Spinal cord (tissue), 10 donors: ENCODE results near the gene ADGRB2. TPM values are rescaled to one million over a fixed set of nuclear protein-coding genes. Genes with fewer than 3 reads are reported as not detected.

Source experiments
- DNase-seq, 6 donors: peaks; one replicate each; pipeline versions ENCODE4 v3.0.0 to v3.0.0-alpha.2; 2013 to 2015; ENCODE audit warnings: low spot score in 6 of 6, low read depth in 4 of 6
- H3K27ac ChIP-seq: one replicate; pipeline ENCODE4 v1.5.1; 2013; ENCODE audit warnings: low read depth, low read length, control low read depth
- H3K27me3 ChIP-seq: one replicate; pipeline ENCODE4 v1.6.1; 2013; ENCODE audit warnings: low read length; ENCODE audit not compliant: control insufficient read depth, insufficient read depth
- H3K36me3 ChIP-seq: one replicate; pipeline ENCODE4 v1.6.1; 2013; ENCODE audit warnings: low read length; ENCODE audit not compliant: control insufficient read depth, insufficient read depth
- H3K4me1 ChIP-seq: one replicate; pipeline ENCODE4 v1.6.1; 2013; ENCODE audit warnings: low read length; ENCODE audit not compliant: control insufficient read depth, insufficient read depth
- H3K4me3 ChIP-seq: one replicate; pipeline ENCODE4 v1.5.1; 2013; ENCODE audit warnings: low read depth, low read length, control low read depth
- H3K9me3 ChIP-seq: one replicate; pipeline ENCODE4 v1.6.1; 2013; ENCODE audit warnings: low read length; ENCODE audit not compliant: control insufficient read depth, insufficient read depth
- WGBS: methylation state at CpG from one replicate; pipeline ENCODE4 v1.1.5; 2013; ENCODE audit warnings: missing lambda C conversion rate; ENCODE audit not compliant: insufficient coverage; 5-methylcytosine and 5-hydroxymethylcytosine counted together
- polyA plus RNA-seq, 2 donors: library from polyadenylated mRNA; unstranded; fragments of 120-200 nt; gene quantifications; one replicate each; pipeline ENCODE4 v1.2.1, GENCODE V29; 2013; ENCODE audit not compliant: insufficient read length in 2 of 2
- total RNA-seq, 2 donors: library from RNA; depleted of rRNA in 1 of 2; stranded (reverse); fragments of 120-200 nt in 1 of 2; fragments of >200 nt in 1 of 2; gene quantifications; one replicate each; pipeline versions ENCODE4 v1.2.3 to v1.2.4, GENCODE V29; 2013 to 2014
- donor health status: healthy.

ADGRB2 gene
- total and polyA plus RNA-seq, 4 donors, result 37.7 to 142 (median 89.5) TPM

DNA sequence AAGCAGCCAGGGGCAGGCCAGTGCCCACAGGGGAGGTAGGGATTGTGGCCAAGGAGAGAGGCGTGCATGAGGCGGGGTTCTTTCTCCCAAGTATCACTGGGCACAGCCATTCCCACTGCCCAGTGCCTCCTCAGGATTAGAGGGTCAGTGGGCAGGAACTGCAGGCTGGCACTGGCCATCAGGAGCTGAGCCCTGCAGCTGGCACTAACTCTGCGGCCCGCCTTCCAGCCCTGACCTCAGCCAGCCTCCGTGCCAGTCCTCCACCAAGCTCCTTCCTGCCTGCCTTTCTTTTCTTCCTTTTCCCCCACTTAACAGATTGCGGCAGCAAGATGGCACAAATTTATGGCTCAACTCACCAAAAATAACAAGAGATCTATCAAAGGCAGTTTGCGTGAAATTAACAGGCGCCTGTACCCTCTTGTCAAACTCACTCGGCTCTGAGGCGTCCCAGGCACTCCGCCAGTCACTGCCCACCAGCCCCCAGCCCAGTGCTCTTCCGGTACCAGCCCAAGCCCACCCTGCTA lies 11.1 kb downstream of the ADGRB2 start:
- H3K9me3 ChIP-seq, result no peaks in the 10 kb centered on the region
- peak in 1 of 6 donors; percentile 81 for DNase-seq
- peaks cover 62% of the 10 kb centered on the region for H3K36me3 ChIP-seq
- peaks cover 66% of the 10 kb centered on the region for H3K4me1 ChIP-seq
- WGBS, result 53% methylated on average over 12 of the region's 12 CpGs
- no peaks in the 10 kb centered on the region for H3K27me3 ChIP-seq
- H3K4me3 ChIP-seq, result no peak overlapping the region
- peak overlapping the region; percentile 68 for H3K27ac ChIP-seq

DNA sequence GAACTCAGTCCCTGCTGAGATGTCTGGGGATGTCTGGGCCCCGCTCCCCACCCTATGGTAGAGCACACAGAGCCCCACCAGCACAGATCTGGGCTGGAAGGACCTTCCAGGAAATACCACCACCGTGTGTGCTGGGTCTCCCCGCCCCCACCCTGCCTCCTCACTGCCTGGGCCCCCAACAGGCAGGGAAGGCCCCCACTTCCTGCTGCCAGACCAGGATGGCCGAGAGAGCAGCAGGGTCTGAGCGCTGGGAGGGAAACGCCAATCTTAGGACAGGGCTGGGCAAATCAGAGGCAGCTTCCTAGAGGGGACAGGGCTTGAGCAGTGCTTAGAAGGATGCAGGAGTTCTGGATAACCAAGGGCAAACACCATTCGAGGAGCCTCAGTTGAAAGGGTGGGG lies 11.9 kb downstream of the ADGRB2 start:
- H3K4me1 ChIP-seq, result peaks cover 73% of the 10 kb centered on the region
- no peaks in the 10 kb centered on the region for H3K27me3 ChIP-seq
- no peaks in the 10 kb centered on the region for H3K9me3 ChIP-seq
- WGBS, result 30% methylated on average over 4 of the region's 7 CpGs
- peak overlapping the region; percentile 68 for H3K27ac ChIP-seq
- H3K4me3 ChIP-seq, result no peak overlapping the region
- no peak for DNase-seq
- H3K36me3 ChIP-seq, result peaks cover 58% of the 10 kb centered on the region

DNA sequence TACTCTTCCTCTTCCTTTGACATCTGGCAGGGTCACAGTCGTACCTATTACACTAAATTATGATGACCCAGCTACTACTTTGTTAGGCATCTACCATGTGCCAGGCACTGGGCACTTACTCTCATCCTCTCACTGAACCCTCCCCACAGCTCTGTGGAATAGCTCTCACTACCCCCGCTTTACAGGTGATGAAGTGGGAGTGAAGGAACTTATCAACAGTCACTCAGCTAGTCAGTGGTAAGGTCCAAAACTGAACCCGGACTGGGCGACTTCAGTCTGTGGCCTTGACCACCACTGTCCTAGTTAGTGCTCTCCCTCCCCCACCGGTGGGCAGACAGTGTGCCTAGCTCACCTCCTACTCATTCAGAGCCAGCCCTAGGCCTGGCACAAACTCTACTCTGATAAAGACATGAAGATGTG lies 12.3 kb downstream of the ADGRB2 start:
- 75% methylated on average over 1 of the region's 5 CpGs for WGBS
- DNase-seq, result no peak
- H3K27me3 ChIP-seq, result no peaks in the 10 kb centered on the region
- H3K4me1 ChIP-seq, result peaks cover 77% of the 10 kb centered on the region
- H3K27ac ChIP-seq, result peak overlapping the region; percentile 68
- H3K36me3 ChIP-seq, result peaks cover 58% of the 10 kb centered on the region
- no peaks in the 10 kb centered on the region for H3K9me3 ChIP-seq
- no peak overlapping the region for H3K4me3 ChIP-seq

DNA sequence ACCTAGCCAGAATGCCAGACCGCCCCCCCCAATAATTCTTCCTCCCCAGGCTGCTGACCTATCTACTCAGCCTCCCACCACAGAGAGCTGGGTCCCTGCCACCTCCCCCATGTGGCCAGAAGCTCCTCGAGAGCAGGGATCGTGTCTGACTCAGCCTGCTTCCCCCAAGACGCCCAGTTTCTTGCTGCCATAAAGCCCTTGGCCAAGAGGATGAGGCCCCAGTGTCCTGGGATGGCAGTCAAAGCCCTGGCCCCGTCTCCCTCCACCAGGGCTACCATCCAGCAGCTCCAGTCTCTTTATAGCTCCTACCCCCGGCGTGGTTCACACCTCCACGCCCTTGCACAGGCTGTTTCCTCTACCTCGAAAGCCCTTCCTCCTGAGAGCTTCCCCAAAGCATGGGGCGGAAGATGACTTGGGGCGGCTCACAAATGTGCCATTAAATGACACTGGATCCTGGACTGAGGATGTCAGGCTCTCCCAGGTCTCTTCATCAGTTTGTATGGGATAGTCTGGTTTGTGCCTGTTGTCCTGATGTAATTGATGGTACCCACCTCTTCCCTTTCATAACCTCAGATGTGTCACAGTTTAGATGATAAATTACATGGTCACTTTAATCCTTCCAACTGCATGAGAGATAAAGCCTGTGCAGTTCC lies 13.2 kb downstream of the ADGRB2 start:
- no peak for DNase-seq

DNA sequence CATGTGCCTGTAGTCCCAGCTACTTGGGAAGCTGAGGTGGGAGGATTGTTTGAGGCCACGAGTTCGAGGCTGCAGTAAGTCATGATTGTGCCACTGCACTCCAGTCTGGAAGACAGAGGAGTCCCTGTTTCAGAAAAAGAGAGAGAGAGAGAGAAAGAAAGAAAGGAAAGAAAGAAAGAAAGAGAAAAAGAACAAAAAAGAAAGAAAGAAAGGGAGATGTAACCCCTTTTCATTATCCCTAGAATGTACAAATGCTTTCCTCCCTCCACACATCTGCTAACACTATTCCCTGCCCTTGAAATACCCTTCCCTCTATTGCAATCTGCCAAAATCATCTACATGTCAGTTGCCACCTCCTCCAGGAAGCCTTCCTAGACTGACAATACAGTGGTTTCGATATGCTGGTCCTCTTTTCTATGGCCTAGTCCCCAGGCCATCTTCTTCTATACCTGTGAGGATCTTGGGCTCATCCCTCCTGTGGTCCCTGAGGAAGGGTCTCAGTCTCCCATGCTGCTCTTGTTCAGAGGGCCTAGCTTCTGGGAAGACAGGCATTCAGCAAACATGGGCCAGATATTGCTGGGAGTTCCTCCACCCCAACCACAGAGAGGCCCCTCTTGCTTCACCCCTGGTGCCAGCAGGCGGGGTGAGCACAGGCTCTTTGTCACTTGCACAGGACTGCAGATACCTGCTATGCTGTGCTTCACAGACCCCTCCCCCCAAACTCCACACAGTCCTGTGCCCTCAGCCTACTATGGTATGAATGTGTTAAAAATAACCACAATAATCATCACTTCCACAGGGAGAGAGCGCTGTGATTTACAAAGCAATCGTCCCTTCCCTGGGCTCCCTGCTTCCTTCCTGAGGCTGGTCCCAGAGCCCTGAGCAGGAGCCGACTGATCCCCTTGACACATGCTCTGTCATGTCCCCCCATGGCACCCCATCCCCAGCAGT lies 14.1 kb downstream of the ADGRB2 start:
- no peaks in the 10 kb centered on the region for H3K27me3 ChIP-seq
- peaks cover 78% of the 10 kb centered on the region for H3K4me1 ChIP-seq
- peaks cover 50% of the 10 kb centered on the region for H3K36me3 ChIP-seq
- DNase-seq, result no peak
- no peak overlapping the region for H3K4me3 ChIP-seq
- 76% methylated on average over 5 of the region's 7 CpGs for WGBS
- no peak overlapping the region for H3K27ac ChIP-seq
- no peaks in the 10 kb centered on the region for H3K9me3 ChIP-seq

More for the DNA sequence above, 13.2 kb downstream of the ADGRB2 start:
- H3K27ac ChIP-seq, result no peak overlapping the region
- no peak overlapping the region for H3K4me3 ChIP-seq
- H3K27me3 ChIP-seq, result no peaks in the 10 kb centered on the region
- H3K4me1 ChIP-seq, result peaks cover 78% of the 10 kb centered on the region
- H3K9me3 ChIP-seq, result no peaks in the 10 kb centered on the region
- peaks cover 54% of the 10 kb centered on the region for H3K36me3 ChIP-seq
- WGBS, result 39% methylated on average over 7 of the region's 11 CpGs

DNA sequence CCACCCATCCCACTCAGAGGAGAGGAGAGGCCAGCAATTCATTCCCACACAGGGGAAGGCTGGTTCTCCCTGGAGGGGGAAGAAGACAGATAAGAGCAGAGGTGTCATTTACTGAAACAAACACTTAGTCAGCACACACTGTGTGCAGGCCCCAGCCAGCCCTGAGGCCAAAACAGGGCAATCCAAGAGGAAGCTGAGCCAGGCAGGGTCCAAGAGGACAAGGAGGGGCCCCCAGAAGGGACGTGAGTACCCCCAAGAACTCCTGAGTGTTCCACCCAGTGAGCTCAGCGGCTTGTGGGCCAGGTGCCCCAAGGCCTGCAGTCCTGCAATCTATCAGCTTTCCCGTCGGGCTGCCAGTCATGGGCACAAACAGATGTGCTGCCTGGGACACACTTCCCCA lies 15.8 kb downstream of the ADGRB2 start:
- H3K4me1 ChIP-seq, result peaks cover 64% of the 10 kb centered on the region
- DNase-seq, result no peak
- H3K4me3 ChIP-seq, result no peak overlapping the region
- peaks cover 55% of the 10 kb centered on the region for H3K36me3 ChIP-seq
- H3K27ac ChIP-seq, result no peak overlapping the region
- no peaks in the 10 kb centered on the region for H3K9me3 ChIP-seq
- H3K27me3 ChIP-seq, result no peaks in the 10 kb centered on the region
- 72% methylated on average over 4 of the region's 4 CpGs for WGBS

DNA sequence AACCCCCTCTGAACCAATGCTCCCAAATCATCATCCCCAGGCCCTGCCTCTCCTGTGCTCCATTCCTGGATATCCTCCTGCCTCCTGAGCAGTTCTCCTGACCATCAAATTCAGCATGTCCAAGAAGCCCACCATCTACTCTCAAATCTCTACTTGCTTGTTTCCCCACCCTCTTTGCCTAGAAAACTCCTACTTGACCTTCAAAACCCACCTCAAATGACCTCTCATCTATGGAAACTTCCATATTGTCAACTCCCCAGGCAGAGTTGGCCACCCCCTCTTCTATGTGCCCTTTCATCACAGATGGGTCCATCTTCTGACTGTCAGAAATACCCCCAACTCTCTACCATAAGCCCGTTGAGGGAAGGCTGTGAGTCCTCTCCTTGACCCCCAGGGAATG lies 16.8 kb downstream of the ADGRB2 start:
- Histone ChIP-seq H3K9me3 (no peaks in the 10 kb centered on the region), H3K27ac (no peak overlapping the region), H3K4me3 (no peak overlapping the region), H3K36me3 (peaks cover 58% of the 10 kb centered on the region), H3K4me1 (peaks cover 61% of the 10 kb centered on the region), H3K27me3 (no peaks in the 10 kb centered on the region)
- DNase-seq, result no peak
- 88% methylated on average over 1 of the region's 1 CpG for WGBS

DNA sequence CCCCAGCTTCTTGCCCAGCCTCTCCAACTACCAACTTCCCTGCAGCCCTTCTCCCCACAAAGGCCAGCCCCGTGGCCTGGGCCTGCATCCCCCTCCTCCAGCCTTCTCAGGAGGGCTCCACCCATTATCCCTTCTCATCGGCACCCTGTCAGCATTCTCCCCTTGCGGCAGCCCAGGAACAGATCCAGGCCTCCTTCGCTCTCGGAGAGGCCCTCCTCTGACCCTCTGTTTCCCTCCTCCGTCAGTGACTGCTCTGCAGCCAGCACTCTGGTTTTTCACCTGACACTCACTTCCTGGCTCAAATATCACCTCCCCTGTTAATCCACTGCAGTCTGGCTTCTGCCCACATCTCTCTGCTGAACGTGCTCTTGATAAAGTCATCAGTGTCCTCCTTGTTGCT lies 17.5 kb downstream of the ADGRB2 start:
- WGBS, result 20% methylated on average over 7 of the region's 7 CpGs
- Histone ChIP-seq H3K4me3 (no peak overlapping the region), H3K36me3 (peaks cover 60% of the 10 kb centered on the region), H3K9me3 (no peaks in the 10 kb centered on the region), H3K27ac (peak overlapping the region; percentile 74), H3K27me3 (no peaks in the 10 kb centered on the region), H3K4me1 (peaks cover 61% of the 10 kb centered on the region)
- no peak for DNase-seq

DNA sequence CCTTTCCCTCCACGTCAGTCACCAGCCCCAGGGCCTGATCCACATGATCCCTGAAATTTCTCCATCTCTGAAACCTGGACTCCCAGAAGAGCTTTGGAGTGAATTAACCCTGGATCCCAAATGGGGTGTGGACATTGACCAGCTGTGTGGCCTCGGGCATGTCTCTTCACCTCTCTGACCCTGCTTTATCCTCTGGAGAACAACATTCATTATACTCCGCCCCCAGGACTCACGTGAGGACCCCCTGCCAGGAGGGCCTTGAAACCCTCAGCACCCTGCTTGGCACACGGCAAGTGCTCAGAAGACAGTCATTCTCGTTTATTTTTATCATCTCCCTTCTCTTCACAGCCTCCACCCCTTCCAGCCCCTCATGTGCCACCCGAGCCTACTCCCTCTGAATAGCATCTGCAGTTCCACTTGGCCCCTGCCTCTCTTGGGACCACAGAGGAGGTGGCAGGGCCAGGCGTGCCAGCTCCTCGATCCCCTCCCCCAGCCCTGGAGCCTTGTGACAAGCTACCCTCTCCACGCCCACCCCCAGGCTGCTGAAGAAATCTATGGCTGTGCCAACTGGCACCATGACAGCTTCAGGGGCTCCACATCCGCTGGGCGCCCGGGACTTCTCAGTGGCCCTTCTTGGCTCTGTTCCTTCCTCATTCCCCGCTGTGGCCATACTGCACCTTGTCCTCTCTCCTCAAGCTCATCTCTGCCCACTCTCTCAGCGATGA lies 18.0 kb downstream of the ADGRB2 start:
- 30% methylated on average over 15 of the region's 15 CpGs for WGBS
- peak in 2 of 6 donors; percentile 92 to 93 for DNase-seq

More for the DNA sequence above, 18.0 kb downstream of the ADGRB2 start:
- Histone ChIP-seq H3K27ac (peak overlapping the region; percentile 74), H3K4me3 (no peak overlapping the region), H3K4me1 (peaks cover 61% of the 10 kb centered on the region), H3K27me3 (no peaks in the 10 kb centered on the region), H3K9me3 (no peaks in the 10 kb centered on the region), H3K36me3 (peaks cover 66% of the 10 kb centered on the region)
